ENCODE data around the gene RP9. TPM values are rescaled to one million over a fixed set of nuclear protein-coding genes. Genes with fewer than 3 reads are reported as not detected.

The RP9 gene
- total and polyA plus RNA-seq, 2 of the 13 experiments (the other 11 are each of a cell fraction or from before 2014, with no cell fraction given) = 14.2 to 18.6 TPM

DNA sequence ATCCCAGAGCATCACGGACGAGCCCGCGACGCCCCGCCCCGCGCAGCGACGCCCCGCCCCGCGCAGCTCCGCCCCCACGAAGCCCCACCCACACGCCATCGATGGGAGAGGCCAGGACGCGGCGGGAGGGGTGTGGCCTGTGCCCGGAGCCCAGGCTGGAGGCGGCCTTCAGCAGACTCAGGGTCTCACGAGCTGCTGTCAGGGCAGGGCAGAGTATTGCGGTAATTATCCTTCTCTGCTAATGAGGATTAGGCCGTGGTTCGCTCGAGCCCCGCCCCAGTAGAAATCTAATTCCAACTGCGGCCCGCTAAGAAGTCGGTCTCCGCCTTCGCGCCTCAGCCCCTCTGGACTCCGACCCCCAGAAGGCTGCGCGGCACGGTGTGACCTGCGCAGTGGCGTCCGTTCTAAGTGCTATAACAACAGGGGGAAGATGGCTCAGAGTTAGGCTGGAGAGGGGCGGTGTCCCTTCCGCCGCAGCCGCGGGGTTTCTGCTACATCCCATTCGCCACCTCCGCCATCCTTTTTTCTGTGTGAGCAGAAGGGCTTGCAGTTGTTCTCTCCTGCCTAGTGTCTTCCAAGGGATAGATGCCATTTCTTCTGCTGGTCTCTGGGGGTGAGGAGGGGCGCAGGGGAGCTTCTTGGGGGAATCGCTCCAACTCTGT, 46.3 kb downstream of the RP9 start (continued):
- no peak for TF ChIP-seq DPF2 (CRISPR knock-in tag; IDR thresholded peaks at IDR 0.05; ENCODE audit: borderline replicate concordance, low read depth)
- TF ChIP-seq ZIK1 (CRISPR knock-in tag; IDR thresholded peaks at IDR 0.05; ENCODE audit: borderline replicate concordance, low read depth) = no peak
- TF ChIP-seq, protein P1, sequence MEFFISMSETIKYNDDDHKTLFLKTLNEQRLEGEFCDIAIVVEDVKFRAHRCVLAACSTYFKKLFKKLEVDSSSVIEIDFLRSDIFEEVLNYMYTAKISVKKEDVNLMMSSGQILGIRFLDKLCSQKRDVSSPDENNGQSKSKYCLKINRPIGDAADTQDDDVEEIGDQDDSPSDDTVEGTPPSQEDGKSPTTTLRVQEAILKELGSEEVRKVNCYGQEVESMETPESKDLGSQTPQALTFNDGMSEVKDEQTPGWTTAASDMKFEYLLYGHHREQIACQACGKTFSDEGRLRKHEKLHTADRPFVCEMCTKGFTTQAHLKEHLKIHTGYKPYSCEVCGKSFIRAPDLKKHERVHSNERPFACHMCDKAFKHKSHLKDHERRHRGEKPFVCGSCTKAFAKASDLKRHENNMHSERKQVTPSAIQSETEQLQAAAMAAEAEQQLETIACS (CRISPR knock-in tag; IDR thresholded peaks at IDR 0.05) = no peak
- TF ChIP-seq NR3C1 (CRISPR knock-in tag; IDR thresholded peaks at IDR 0.05) = no peak
- TF ChIP-seq RFXAP (CRISPR knock-in tag; IDR thresholded peaks at IDR 0.05; ENCODE audit: borderline replicate concordance) = no peak
- TF ChIP-seq, protein P2, sequence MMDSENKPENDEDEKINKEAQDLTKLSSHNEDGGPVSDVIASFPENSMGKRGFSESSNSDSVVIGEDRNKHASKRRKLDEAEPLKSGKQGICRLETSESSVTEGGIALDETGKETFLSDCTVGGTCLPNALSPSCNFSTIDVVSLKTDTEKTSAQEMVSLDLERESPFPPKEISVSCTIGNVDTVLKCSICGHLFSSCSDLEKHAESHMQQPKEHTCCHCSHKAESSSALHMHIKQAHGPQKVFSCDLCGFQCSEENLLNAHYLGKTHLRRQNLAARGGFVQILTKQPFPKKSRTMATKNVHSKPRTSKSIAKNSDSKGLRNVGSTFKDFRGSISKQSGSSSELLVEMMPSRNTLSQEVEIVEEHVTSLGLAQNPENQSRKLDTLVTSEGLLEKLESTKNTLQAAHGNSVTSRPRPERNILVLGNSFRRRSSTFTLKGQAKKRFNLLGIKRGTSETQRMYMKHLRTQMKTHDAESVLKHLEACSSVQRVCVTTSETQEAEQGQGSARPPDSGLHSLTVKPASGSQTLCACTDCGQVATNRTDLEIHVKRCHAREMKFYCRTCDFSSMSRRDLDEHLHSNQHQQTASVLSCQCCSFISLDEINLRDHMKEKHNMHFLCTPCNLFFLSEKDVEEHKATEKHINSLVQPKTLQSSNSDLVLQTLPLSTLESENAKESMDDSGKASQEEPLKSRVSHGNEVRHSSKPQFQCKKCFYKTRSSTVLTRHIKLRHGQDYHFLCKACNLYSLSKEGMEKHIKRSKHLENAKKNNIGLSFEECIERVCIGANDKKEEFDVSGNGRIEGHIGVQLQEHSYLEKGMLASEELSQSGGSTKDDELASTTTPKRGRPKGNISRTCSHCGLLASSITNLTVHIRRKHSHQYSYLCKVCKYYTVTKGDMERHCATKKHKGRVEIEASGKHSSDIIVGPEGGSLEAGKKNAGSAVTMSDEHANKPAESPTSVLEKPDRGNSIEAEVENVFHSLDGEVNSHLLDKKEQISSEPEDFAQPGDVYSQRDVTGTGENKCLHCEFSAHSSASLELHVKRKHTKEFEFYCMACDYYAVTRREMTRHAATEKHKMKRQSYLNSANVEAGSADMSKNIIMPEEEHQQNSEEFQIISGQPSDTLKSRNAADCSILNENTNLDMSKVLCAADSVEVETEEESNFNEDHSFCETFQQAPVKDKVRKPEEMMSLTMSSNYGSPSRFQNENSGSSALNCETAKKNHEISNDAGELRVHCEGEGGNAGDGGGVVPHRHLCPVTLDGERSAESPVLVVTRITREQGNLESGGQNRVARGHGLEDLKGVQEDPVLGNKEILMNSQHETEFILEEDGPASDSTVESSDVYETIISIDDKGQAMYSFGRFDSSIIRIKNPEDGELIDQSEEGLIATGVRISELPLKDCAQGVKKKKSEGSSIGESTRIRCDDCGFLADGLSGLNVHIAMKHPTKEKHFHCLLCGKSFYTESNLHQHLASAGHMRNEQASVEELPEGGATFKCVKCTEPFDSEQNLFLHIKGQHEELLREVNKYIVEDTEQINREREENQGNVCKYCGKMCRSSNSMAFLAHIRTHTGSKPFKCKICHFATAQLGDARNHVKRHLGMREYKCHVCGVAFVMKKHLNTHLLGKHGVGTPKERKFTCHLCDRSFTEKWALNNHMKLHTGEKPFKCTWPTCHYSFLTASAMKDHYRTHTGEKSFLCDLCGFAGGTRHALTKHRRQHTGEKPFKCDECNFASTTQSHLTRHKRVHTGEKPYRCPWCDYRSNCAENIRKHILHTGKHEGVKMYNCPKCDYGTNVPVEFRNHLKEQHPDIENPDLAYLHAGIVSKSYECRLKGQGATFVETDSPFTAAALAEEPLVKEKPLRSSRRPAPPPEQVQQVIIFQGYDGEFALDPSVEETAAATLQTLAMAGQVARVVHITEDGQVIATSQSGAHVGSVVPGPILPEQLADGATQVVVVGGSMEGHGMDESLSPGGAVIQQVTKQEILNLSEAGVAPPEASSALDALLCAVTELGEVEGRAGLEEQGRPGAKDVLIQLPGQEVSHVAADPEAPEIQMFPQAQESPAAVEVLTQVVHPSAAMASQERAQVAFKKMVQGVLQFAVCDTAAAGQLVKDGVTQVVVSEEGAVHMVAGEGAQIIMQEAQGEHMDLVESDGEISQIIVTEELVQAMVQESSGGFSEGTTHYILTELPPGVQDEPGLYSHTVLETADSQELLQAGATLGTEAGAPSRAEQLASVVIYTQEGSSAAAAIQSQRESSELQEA (CRISPR knock-in tag; IDR thresholded peaks at IDR 0.05; ENCODE audit: not compliant biosample characterization) = no peak
- TF ChIP-seq ZNF550 (CRISPR knock-in tag; IDR thresholded peaks at IDR 0.05; ENCODE audit: borderline replicate concordance) = no peak
- TF ChIP-seq, protein P3, sequence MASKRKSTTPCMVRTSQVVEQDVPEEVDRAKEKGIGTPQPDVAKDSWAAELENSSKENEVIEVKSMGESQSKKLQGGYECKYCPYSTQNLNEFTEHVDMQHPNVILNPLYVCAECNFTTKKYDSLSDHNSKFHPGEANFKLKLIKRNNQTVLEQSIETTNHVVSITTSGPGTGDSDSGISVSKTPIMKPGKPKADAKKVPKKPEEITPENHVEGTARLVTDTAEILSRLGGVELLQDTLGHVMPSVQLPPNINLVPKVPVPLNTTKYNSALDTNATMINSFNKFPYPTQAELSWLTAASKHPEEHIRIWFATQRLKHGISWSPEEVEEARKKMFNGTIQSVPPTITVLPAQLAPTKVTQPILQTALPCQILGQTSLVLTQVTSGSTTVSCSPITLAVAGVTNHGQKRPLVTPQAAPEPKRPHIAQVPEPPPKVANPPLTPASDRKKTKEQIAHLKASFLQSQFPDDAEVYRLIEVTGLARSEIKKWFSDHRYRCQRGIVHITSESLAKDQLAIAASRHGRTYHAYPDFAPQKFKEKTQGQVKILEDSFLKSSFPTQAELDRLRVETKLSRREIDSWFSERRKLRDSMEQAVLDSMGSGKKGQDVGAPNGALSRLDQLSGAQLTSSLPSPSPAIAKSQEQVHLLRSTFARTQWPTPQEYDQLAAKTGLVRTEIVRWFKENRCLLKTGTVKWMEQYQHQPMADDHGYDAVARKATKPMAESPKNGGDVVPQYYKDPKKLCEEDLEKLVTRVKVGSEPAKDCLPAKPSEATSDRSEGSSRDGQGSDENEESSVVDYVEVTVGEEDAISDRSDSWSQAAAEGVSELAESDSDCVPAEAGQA (IDR thresholded peaks at IDR 0.05; ENCODE audit: low read depth) = no peak
- TF ChIP-seq, protein P3 (CRISPR knock-in tag; IDR thresholded peaks at IDR 0.05; ENCODE audit: borderline replicate concordance) = no peak
- TF ChIP-seq, protein P4, sequence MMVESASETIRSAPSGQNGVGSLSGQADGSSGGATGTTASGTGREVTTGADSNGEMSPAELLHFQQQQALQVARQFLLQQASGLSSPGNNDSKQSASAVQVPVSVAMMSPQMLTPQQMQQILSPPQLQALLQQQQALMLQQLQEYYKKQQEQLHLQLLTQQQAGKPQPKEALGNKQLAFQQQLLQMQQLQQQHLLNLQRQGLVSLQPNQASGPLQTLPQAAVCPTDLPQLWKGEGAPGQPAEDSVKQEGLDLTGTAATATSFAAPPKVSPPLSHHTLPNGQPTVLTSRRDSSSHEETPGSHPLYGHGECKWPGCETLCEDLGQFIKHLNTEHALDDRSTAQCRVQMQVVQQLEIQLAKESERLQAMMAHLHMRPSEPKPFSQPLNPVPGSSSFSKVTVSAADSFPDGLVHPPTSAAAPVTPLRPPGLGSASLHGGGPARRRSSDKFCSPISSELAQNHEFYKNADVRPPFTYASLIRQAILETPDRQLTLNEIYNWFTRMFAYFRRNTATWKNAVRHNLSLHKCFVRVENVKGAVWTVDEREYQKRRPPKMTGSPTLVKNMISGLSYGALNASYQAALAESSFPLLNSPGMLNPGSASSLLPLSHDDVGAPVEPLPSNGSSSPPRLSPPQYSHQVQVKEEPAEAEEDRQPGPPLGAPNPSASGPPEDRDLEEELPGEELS (CRISPR knock-in tag; IDR thresholded peaks at IDR 0.05) = no peak; the same call in 1 of the 2 replicates
- no peak for TF ChIP-seq ZNF790 (CRISPR knock-in tag; IDR thresholded peaks at IDR 0.05; ENCODE audit: borderline replicate concordance)
